ENCODE results near the gene BABAM2. TPM values are rescaled to one million over a fixed set of nuclear protein-coding genes. Genes with fewer than 3 reads are reported as not detected.

Gene BABAM2
- total RNA-seq, 3 donors from 2014 or later (not counting 1 experiment from before 2014, with no cell fraction given) = 54.6 to 66.1 (median 59.5) TPM

- Histone ChIP-seq H3K27me3 (ENCODE audit: control insufficient read depth, insufficient read depth, low read length) (no peaks in the 10 kb centered on the region), H3K27ac (ENCODE audit: low read length) (no peak overlapping the region), H3K36me3 (ENCODE audit: control insufficient read depth, insufficient read depth, low read length) (no peaks in the 10 kb centered on the region), H3K4me1 (ENCODE audit: control insufficient read depth, insufficient read depth, low read length) (peaks cover 28% of the 10 kb centered on the region), H3K4me3 (ENCODE audit: low read length) (no peak overlapping the region), H3K9me3 (ENCODE audit: control insufficient read depth, insufficient read depth, low read length) (no peaks in the 10 kb centered on the region)
- H3K27me3 Mint-ChIP-seq (ENCODE audit: low read depth in 2 of 2) = no peaks in the 10 kb centered on the region
- DNase-seq (no peak), ATAC-seq (no peak)
- peaks cover 12 to 33% of the 10 kb centered on the region in 2 donors for H3K4me1 Mint-ChIP-seq
- intact Hi-C loops (cut with micrococcal nuclease) = no loop called here
- no peaks in the 10 kb centered on the region for H3K9me3 Mint-ChIP-seq
- H3K4me3 Mint-ChIP-seq = peak overlapping the region; percentile 28
- H3K27ac Mint-ChIP-seq = peak overlapping the region in 1 of 2 donors; percentile 45
- H3K36me3 Mint-ChIP-seq = no peaks in the 10 kb centered on the region
- TF ChIP-seq CTCF (IDR thresholded peaks at IDR 0.05) = no peak
- WGBS (ENCODE audit: insufficient coverage) = 94% methylated on average over 14 of the region's 14 CpGs
These were observed 447.7 kb downstream of the BABAM2 start for GRCh38 chr2:28338046-28338817.

- TF ChIP-seq CTCF (IDR thresholded peaks at IDR 0.05) = no peak
- 91% methylated on average over 5 of the region's 7 CpGs for WGBS (ENCODE audit: insufficient coverage)
- Histone ChIP-seq H3K4me1 (ENCODE audit: control insufficient read depth, insufficient read depth, low read length) (peaks cover 28% of the 10 kb centered on the region), H3K27ac (ENCODE audit: low read length) (no peak overlapping the region), H3K4me3 (ENCODE audit: low read length) (no peak overlapping the region), H3K27me3 (ENCODE audit: control insufficient read depth, insufficient read depth, low read length) (no peaks in the 10 kb centered on the region), H3K9me3 (ENCODE audit: control insufficient read depth, insufficient read depth, low read length) (no peaks in the 10 kb centered on the region), H3K36me3 (ENCODE audit: control insufficient read depth, insufficient read depth, low read length) (no peaks in the 10 kb centered on the region)
- Mint-ChIP-seq H3K36me3 (no peaks in the 10 kb centered on the region), H3K4me1 (peaks cover 12 to 33% of the 10 kb centered on the region in 2 donors), H3K9me3 (no peaks in the 10 kb centered on the region), H3K27me3 (ENCODE audit: low read depth in 2 of 2) (no peaks in the 10 kb centered on the region), H3K4me3 (no peak overlapping the region), H3K27ac (peak overlapping the region in 1 of 2 donors; percentile 45)
- ATAC-seq = no peak
- intact Hi-C loops (cut with micrococcal nuclease) = no loop called here
- no peak for DNase-seq
These were observed 448.3 kb downstream of the BABAM2 start for GRCh38 chr2:28338831-28339321.

- Histone ChIP-seq H3K36me3 (ENCODE audit: control insufficient read depth, insufficient read depth, low read length) (no peaks in the 10 kb centered on the region), H3K4me1 (ENCODE audit: control insufficient read depth, insufficient read depth, low read length) (peaks cover 28% of the 10 kb centered on the region), H3K9me3 (ENCODE audit: control insufficient read depth, insufficient read depth, low read length) (no peaks in the 10 kb centered on the region), H3K27ac (ENCODE audit: low read length) (no peak overlapping the region), H3K27me3 (ENCODE audit: control insufficient read depth, insufficient read depth, low read length) (no peaks in the 10 kb centered on the region), H3K4me3 (ENCODE audit: low read length) (no peak overlapping the region)
- 94% methylated on average over 10 of the region's 10 CpGs for WGBS (ENCODE audit: insufficient coverage)
- H3K27ac Mint-ChIP-seq = no peak overlapping the region
- H3K27me3 Mint-ChIP-seq (ENCODE audit: low read depth in 2 of 2) = no peaks in the 10 kb centered on the region
- no peak overlapping the region for H3K4me3 Mint-ChIP-seq
- TF ChIP-seq CTCF (IDR thresholded peaks at IDR 0.05) = no peak
- DNase-seq (no peak), ATAC-seq (no peak)
- no peaks in the 10 kb centered on the region for H3K36me3 Mint-ChIP-seq
- intact Hi-C loops (cut with micrococcal nuclease) = no loop called here
- H3K9me3 Mint-ChIP-seq = no peaks in the 10 kb centered on the region
- peaks cover 12 to 33% of the 10 kb centered on the region in 2 donors for H3K4me1 Mint-ChIP-seq
These were observed 449.1 kb downstream of the BABAM2 start for GRCh38 chr2:28339516-28340175.
